ENCODE results near the gene ALDH7A1.

ALDH7A1 gene

DNA sequence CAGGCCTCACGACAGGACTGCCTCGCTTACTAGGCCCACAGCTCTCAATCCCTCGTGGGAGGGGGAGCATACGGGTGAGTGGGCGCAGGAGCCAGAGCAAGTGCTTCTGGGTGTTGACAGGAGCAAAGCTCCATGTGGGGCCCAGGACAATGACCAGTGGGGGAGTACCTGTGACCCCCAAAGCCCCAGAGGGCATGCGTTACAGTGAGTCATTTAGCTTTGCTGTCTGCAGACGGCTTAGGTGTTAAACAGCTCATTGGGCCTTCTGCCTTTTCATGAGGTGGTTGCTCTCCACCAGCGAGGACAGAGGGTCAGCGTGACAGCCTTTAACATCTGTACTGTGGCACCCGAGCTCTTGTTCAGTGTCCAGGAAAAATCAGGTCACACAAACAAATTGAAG lies 93.6 kb downstream of the ALDH7A1 start:
- in situ Hi-C loops (cut with MboI; ENCODE audit: low sequenced_read_pairs) = no loop called here

DNA sequence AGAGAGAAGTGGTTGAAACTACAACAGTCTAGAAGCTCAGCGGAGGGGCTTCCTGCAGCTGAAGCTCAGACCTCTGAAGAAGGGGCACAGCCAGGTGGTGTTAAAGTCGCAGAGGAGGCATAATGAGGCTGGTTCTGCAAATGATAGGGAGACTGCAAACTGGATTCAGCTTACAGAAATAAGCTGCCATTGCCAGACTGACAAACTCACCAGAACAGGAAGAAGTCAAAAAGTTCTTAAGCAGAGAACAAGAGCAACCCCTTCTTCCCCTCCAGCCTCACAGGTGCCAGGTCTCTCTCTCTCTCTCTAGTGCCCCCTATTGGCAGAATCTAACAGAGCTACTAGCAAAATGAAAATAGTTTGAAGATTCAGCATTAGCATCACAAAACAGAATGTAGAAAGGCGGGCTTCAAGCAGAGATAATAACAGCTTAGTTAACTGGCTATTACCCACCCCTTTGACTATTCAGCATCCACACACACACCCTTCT lies 95.1 kb downstream of the ALDH7A1 start:
- Histone ChIP-seq H3K36me3 (replicated peaks) (no peaks in the 10 kb centered on the region), H3K27me3 (ENCODE audit: low read depth) (peaks cover 5% of the 10 kb centered on the region; the same call in 1 of the 2 replicates), H3K9me3 (no peaks in the 10 kb centered on the region), H3K4me3 (no peak overlapping the region), H3K4me1 (no peaks in the 10 kb centered on the region)
- DNase-seq (ENCODE audit: low spot score in 2 of 2) = peak; percentile 46 to 60
- in situ Hi-C loops (cut with MboI; ENCODE audit: low sequenced_read_pairs) = no loop called here

More for the DNA sequence above, 93.6 kb downstream of the ALDH7A1 start:
- DNase-seq (ENCODE audit: low spot score in 2 of 2) = no peak
- no peaks in the 10 kb centered on the region for H3K4me1 ChIP-seq
- H3K36me3 ChIP-seq (replicated peaks) = no peaks in the 10 kb centered on the region
- H3K4me3 ChIP-seq = no peak overlapping the region
- no peaks in the 10 kb centered on the region for H3K9me3 ChIP-seq
- peaks cover 5% of the 10 kb centered on the region; the same call in 1 of the 2 replicates for H3K27me3 ChIP-seq (ENCODE audit: low read depth)

DNA sequence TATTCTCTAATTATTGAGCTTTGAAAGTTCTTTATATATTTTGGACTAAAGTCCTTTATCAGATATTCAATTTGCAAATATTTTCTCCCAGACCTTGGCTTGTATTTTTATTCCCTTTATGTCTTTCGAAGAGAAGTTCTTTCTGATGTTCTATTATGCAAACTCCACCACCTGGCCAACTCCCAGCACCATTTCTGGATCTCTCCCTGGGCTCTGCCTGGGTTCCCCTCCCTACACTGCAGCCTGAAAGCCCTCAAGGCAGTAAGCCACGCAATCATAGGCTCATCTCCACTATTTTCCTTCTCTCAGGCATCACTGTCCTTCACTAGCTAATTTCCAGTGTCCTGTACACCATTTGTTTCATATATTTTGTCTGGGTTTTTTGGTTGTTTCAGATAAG lies 95.7 kb downstream of the ALDH7A1 start:
- no peaks in the 10 kb centered on the region for H3K9me3 ChIP-seq
- H3K4me3 ChIP-seq = no peak overlapping the region
- peaks cover 5% of the 10 kb centered on the region; the same call in 1 of the 2 replicates for H3K27me3 ChIP-seq (ENCODE audit: low read depth)
- no peaks in the 10 kb centered on the region for H3K36me3 ChIP-seq (replicated peaks)
- DNase-seq (ENCODE audit: low spot score in 2 of 2) = no peak
- no peaks in the 10 kb centered on the region for H3K4me1 ChIP-seq
- in situ Hi-C loops (cut with MboI; ENCODE audit: low sequenced_read_pairs) = no loop called here

DNA sequence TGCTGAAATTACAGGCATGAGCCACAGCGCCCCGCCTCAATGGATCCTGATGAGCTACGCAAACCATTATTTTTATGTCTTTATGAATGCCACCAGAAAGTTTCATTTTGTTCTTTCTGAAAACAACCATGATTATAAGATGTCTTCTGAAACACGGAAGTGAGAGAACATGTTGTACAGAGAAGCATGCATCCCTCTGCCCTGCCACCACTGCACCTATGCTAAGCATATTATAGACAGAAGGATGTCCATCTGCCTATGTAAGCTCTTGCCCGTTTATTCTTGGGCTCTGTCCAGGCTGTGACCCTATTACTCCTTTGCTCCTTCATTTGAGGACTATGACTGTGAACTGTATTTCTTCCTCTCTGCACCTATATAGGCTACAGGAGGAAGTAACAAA lies 97.5 kb downstream of the ALDH7A1 start:
- in situ Hi-C loops (cut with MboI; ENCODE audit: low sequenced_read_pairs) = no loop called here
- Histone ChIP-seq H3K9me3 (no peaks in the 10 kb centered on the region), H3K27me3 (ENCODE audit: low read depth) (peaks cover 5% of the 10 kb centered on the region; the same call in 1 of the 2 replicates), H3K4me3 (no peak overlapping the region), H3K4me1 (no peaks in the 10 kb centered on the region), H3K36me3 (replicated peaks) (no peaks in the 10 kb centered on the region)
- DNase-seq (ENCODE audit: low spot score in 2 of 2) = no peak

DNA sequence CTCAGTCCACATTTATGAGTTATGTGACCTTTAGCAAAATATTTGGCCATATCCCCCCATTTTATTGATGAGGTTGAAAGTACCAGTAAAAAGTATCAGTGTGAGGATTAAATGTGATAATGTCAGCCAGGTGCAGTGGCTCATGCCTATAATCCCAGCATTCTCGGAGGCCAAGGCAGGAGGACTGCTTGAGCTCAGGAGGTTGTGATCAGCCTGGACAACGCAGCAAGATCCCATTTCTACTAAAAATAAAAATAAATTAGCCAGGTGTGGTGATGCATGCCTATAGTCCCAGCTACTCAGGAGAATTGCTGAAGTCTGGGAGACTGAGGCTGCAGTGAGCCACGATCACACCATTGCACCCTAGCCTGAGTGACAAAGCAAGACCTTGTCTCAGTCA lies 100.6 kb downstream of the ALDH7A1 start:
- Histone ChIP-seq H3K27me3 (ENCODE audit: low read depth) (0 out of 2 replicates have a peak, but pooled peaks cover 2% of the 10 kb centered on the region), H3K9me3 (no peaks in the 10 kb centered on the region), H3K4me3 (no peak overlapping the region), H3K4me1 (peaks cover 5% of the 10 kb centered on the region), H3K36me3 (replicated peaks) (no peaks in the 10 kb centered on the region)
- in situ Hi-C loops (cut with MboI; ENCODE audit: low sequenced_read_pairs) = no loop called here
- DNase-seq (ENCODE audit: low spot score in 2 of 2) = no peak

DNA sequence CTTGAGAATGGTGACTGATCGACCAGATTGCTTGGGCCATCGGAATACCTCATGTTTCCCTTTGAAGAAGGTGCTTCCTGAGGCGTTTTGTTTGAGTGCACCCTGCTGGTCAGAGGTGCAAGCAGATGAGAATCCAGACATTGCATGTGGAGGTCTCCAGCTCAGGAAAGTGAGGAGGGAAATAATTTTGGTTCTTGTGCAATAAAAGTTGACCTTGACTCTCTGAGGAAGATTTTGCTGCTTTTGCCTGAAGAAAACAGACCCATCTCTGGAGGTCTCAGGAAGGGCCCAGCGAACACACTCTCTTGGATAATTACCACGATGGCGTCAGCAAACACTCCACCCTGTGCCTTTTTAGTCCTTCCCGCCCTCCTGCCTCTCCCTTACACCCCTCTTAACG lies 102.1 kb downstream of the ALDH7A1 start:
- H3K4me1 ChIP-seq = peaks cover 20% of the 10 kb centered on the region
- no peaks in the 10 kb centered on the region for H3K36me3 ChIP-seq (replicated peaks)
- no peak overlapping the region for H3K4me3 ChIP-seq
- peak in 1 of 2 experiments; percentile 31 for DNase-seq (ENCODE audit: low spot score in 2 of 2)
- no peaks in the 10 kb centered on the region for H3K27me3 ChIP-seq (ENCODE audit: low read depth)
- in situ Hi-C loops (cut with MboI; ENCODE audit: low sequenced_read_pairs) = no loop called here
- no peaks in the 10 kb centered on the region for H3K9me3 ChIP-seq

DNA sequence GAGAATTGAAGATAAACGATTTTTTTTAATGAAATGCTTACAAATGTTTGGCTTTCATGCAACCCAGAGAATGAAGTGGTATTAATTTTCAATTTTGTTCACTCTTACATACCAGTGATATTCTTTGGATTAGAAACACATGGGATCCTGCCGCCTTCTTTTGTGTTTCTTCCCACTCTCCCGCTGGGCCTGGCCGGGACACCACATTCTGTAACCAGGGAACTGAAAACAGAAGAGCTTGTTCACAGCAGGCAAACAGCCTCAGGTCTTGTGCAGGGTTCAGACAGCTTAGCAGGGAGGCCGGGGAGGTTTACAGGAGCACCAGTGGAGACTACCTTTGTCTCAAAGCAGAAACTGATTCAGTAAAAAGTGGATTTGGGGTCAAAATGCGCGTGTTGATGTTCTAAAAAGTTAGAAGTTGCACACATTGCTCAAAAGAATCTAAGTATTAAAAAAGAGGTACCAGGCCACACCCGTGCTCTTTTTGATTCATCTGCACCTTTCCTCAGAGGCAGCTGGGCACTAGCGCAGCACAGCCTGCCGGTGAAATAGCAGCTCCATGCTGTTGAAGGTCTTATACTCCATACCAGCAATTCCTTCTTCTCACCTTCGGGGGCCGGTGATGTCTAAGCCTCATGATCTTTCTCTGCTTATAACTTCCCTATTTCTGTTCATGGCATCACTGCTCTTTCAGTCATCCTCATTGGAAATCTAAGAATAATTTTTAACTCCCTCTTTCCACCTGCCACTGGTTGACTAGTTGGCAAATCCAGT lies 104.7 kb downstream of the ALDH7A1 start:
- Histone ChIP-seq H3K4me3 (no peak overlapping the region), H3K36me3 (replicated peaks) (no peaks in the 10 kb centered on the region; the same call in 1 of the 2 replicates), H3K27me3 (ENCODE audit: low read depth) (no peaks in the 10 kb centered on the region), H3K9me3 (no peaks in the 10 kb centered on the region), H3K4me1 (peaks cover 22% of the 10 kb centered on the region)
- DNase-seq (ENCODE audit: low spot score in 2 of 2) = peak in 1 of 2 experiments; percentile 15
- in situ Hi-C loops (cut with MboI; ENCODE audit: low sequenced_read_pairs) = no loop called here

DNA sequence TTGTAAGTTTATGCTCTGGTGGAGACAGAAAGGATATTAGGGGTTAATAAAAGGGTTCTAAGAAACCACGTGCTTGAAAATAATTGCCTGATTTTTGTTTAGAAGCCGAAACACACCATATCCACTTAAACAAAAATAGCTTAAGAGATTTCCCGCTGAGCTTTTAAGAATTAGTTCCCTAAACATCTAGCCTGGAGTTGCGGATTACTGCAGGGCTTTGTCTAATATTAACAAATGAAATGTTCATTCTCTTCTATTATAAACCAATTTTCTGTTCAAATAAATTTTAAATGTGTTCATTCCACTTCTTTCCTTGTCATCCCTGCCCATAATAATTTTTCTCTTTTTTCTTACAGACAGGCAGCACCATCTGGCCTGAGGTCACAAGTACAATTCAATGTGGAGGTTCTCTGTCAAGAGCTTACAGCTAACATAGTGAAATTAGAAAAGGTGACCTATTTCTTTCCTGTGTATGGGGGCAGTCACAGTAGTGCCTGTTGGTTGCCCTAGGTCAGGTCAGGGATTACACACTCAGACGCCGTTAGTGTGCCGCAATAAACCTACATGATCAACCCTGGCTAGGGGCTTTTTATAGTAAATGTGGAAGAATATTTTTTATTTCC lies 106.5 kb downstream of the ALDH7A1 start:
- Histone ChIP-seq H3K27me3 (ENCODE audit: low read depth) (no peaks in the 10 kb centered on the region), H3K9me3 (no peaks in the 10 kb centered on the region), H3K4me3 (no peak overlapping the region), H3K36me3 (replicated peaks) (no peaks in the 10 kb centered on the region; the same call in 1 of the 2 replicates), H3K4me1 (peaks cover 30% of the 10 kb centered on the region)
- in situ Hi-C loops (cut with MboI; ENCODE audit: low sequenced_read_pairs) = no loop called here
- peak; percentile 26 to 82 for DNase-seq (ENCODE audit: low spot score in 2 of 2)

DNA sequence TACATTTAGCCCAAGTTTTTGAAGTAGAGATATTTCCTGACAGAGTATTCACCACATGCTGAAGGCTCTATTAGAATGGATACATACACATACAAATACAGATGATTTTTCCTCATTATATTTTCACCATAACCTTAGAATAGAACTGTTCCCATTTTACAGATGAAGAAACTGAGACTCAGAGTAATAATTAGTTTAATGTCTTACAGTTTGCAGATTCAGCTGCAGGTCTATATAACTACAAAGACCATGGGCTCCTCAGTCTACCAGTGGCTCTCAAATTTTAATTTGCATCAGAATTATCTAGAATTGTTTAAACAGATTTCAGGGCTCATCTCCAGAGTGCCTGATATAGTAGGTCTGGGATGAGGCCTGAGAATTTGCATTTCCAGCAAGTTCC lies 107.4 kb downstream of the ALDH7A1 start:
- H3K27me3 ChIP-seq (ENCODE audit: low read depth) = no peaks in the 10 kb centered on the region
- peaks cover 34% of the 10 kb centered on the region for H3K4me1 ChIP-seq
- DNase-seq (ENCODE audit: low spot score in 2 of 2) = no peak
- H3K9me3 ChIP-seq = no peaks in the 10 kb centered on the region
- no peak overlapping the region for H3K4me3 ChIP-seq
- in situ Hi-C loops (cut with MboI; ENCODE audit: low sequenced_read_pairs) = no loop called here
- no peaks in the 10 kb centered on the region; the same call in 1 of the 2 replicates for H3K36me3 ChIP-seq (replicated peaks)

DNA sequence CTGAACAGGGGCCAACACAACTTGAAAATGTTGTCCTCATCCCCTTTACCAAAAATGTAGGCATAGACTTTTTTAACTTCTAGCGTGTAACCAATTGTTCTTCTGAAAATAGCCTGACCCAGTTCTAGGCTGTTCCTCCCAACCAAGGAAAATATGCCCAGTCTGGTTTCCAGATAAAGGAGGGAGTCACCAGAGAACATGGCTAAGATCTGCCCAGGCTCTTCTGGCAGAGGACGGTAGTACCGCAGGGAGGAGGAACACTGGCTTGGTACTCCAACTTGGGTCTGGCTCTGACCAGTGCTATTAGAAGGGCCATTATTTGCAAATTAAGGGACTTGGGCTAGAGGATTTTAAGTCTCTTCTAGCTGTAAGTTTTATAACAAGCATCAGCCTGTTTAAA lies 108.7 kb downstream of the ALDH7A1 start:
- in situ Hi-C loops (cut with MboI; ENCODE audit: low sequenced_read_pairs) = no loop called here

DNA sequence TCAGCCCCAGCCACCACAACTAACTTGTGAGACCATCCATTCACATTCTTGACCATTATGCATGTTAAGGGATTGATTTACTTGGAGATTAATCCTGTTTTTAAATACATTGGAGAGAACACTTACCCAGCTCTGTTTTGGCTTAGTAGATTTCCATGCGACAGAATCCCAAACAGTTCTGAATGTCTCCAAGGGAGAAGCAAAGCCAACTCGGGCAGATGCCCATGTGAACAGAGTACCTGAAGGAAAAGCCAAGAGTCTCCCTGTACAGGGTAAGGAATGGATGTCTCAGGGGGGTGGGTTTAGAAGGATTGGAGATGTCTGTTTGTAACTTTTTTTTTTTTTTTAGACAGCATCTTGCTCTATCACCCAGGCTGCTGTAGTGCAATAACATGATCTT lies 110.8 kb downstream of the ALDH7A1 start:
- Histone ChIP-seq H3K36me3 (replicated peaks) (no peaks in the 10 kb centered on the region; the same call in 1 of the 2 replicates), H3K9me3 (no peaks in the 10 kb centered on the region), H3K27me3 (ENCODE audit: low read depth) (no peaks in the 10 kb centered on the region), H3K4me1 (peaks cover 28% of the 10 kb centered on the region), H3K4me3 (no peak overlapping the region)
- DNase-seq (ENCODE audit: low spot score in 2 of 2) = no peak
- in situ Hi-C loops (cut with MboI; ENCODE audit: low sequenced_read_pairs) = no loop called here

More for the DNA sequence above, 108.7 kb downstream of the ALDH7A1 start:
- Histone ChIP-seq H3K9me3 (no peaks in the 10 kb centered on the region), H3K36me3 (replicated peaks) (no peaks in the 10 kb centered on the region; the same call in 1 of the 2 replicates), H3K4me3 (no peak overlapping the region), H3K27me3 (ENCODE audit: low read depth) (no peaks in the 10 kb centered on the region), H3K4me1 (peaks cover 34% of the 10 kb centered on the region)
- DNase-seq (ENCODE audit: low spot score in 2 of 2) = no peak

DNA sequence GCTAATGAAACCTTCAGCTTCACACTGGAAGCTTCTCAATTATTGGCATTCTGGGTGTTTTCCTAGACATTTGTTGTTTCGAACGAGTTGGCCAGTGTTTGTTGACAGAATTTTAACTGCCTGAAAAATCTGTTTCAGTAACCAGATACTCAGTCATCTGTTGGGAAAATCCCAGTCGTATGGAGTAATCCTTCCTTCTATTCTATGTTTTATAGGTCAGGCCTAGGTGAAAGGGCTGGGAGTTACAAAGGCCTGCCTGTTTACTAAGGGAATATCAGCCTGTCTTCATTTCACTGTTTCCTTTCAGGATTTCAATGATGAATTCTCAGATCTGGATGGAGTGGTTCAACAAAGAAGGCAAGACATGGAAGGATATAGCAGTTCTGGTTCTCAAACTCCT lies 111.9 kb downstream of the ALDH7A1 start:
- DNase-seq (ENCODE audit: low spot score in 2 of 2) = no peak
- no peaks in the 10 kb centered on the region; the same call in 1 of the 2 replicates for H3K36me3 ChIP-seq (replicated peaks)

DNA sequence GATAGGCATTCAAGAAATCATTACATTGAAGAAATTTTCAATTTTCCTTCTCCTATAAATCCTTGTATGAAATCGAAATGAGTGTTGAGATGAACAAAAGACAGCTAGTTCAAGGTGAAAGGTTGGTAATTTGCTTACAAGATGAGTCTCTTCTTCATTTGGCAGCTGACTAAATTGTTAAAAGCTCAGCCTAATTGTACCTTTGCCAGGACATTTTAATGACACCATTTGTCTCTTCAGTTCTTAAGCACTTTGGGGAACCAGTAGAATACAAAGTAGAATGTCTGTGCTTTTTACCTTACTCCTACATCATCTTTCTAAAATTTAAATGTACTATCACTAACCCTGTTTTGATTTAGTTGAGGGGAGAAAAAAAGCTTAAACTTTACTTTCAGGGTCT lies 112.4 kb downstream of the ALDH7A1 start:
- Histone ChIP-seq H3K4me3 (no peak overlapping the region), H3K27me3 (ENCODE audit: low read depth) (no peaks in the 10 kb centered on the region), H3K36me3 (replicated peaks) (no peaks in the 10 kb centered on the region; the same call in 1 of the 2 replicates), H3K4me1 (peaks cover 15% of the 10 kb centered on the region), H3K9me3 (no peaks in the 10 kb centered on the region)
- DNase-seq (ENCODE audit: low spot score in 2 of 2) = no peak
- in situ Hi-C loops (cut with MboI; ENCODE audit: low sequenced_read_pairs) = no loop called here

More for the DNA sequence above, 111.9 kb downstream of the ALDH7A1 start:
- Histone ChIP-seq H3K4me3 (no peak overlapping the region), H3K4me1 (peaks cover 19% of the 10 kb centered on the region), H3K9me3 (no peaks in the 10 kb centered on the region), H3K27me3 (ENCODE audit: low read depth) (no peaks in the 10 kb centered on the region)
- in situ Hi-C loops (cut with MboI; ENCODE audit: low sequenced_read_pairs) = no loop called here

DNA sequence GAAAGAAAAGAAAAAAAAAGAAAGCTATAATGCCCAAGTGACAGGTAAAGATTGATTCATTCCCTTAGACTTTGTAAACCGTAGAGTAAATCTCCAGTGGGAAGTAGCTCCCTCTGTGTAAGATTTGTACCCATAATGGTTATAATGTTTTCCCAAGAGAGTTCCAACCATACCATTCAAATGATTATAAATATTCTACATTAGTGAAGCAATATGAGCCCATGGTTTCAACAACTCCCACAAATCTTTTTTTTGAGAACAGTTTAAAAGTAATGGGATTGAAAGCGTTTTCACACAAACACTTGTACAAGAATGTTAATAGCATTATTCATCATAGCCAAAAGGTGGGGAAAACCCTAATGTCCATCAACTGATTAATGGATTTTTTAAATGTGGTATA lies 113.8 kb downstream of the ALDH7A1 start:
- DNase-seq (ENCODE audit: low spot score in 2 of 2) = no peak
- H3K9me3 ChIP-seq = no peaks in the 10 kb centered on the region
- H3K36me3 ChIP-seq (replicated peaks) = no peaks in the 10 kb centered on the region
- in situ Hi-C loops (cut with MboI; ENCODE audit: low sequenced_read_pairs) = no loop called here
- peaks cover 15% of the 10 kb centered on the region for H3K4me1 ChIP-seq
- H3K27me3 ChIP-seq (ENCODE audit: low read depth) = no peaks in the 10 kb centered on the region
- no peak overlapping the region for H3K4me3 ChIP-seq

Data from HAP-1 (cell line).